ENCODE measurements around the gene MAPK8IP3.

The MAPK8IP3 gene

GRCh38 chr16:1705688-1706385 is at the start of gene MAPK8IP3:
Gene MAPK8IP3 (plus strand): TSS chr16:1706195. CDS start chr16:1706340, 145 bp downstream.
- H3K27ac ChIP-seq: peak within 1 kb of the TSS; percentile 95
- no peak for TF ChIP-seq ZFX (IDR thresholded peaks at IDR 0.05; ENCODE audit: borderline replicate concordance)
- TF ChIP-seq, protein P1, sequence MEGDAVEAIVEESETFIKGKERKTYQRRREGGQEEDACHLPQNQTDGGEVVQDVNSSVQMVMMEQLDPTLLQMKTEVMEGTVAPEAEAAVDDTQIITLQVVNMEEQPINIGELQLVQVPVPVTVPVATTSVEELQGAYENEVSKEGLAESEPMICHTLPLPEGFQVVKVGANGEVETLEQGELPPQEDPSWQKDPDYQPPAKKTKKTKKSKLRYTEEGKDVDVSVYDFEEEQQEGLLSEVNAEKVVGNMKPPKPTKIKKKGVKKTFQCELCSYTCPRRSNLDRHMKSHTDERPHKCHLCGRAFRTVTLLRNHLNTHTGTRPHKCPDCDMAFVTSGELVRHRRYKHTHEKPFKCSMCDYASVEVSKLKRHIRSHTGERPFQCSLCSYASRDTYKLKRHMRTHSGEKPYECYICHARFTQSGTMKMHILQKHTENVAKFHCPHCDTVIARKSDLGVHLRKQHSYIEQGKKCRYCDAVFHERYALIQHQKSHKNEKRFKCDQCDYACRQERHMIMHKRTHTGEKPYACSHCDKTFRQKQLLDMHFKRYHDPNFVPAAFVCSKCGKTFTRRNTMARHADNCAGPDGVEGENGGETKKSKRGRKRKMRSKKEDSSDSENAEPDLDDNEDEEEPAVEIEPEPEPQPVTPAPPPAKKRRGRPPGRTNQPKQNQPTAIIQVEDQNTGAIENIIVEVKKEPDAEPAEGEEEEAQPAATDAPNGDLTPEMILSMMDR (IDR thresholded peaks at IDR 0.05): peak; percentile 96

- no peak overlapping the region for H3K27ac ChIP-seq
- TF ChIP-seq ZFX (IDR thresholded peaks at IDR 0.05; ENCODE audit: borderline replicate concordance): no peak
- TF ChIP-seq, protein P1 (IDR thresholded peaks at IDR 0.05): no peak
These were observed 49.0 kb upstream of the MAPK8IP3 start for GRCh38 chr16:1656808-1657617.

DNA sequence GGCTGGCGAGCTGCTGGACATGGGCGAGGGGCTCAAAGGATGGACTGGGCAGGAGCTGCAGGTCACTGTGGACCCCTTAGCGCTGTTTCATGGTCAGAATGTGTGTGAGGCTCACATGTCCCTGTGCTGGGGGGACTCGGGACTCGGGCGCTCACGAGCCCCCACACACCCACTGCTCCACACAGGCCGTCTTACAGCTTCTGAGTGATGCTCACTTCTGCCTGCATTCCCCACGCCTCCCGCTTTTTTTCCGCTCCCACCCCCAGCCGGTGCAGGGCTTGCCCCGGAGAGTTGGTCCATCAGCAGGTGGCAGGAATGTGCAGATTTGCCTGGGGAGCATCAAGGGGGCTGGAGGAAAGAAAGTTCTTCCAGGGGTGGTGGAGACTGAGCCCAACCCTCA is 48.2 kb upstream of the MAPK8IP3 start:
- no peak overlapping the region for H3K27ac ChIP-seq
- no peak for TF ChIP-seq ZFX (IDR thresholded peaks at IDR 0.05; ENCODE audit: borderline replicate concordance)
- TF ChIP-seq, protein P1 (IDR thresholded peaks at IDR 0.05): no peak

- H3K27ac ChIP-seq: no peak overlapping the region
- TF ChIP-seq, protein P1 (IDR thresholded peaks at IDR 0.05): no peak
- TF ChIP-seq ZFX (IDR thresholded peaks at IDR 0.05; ENCODE audit: borderline replicate concordance): no peak
These were observed 47.0 kb upstream of the MAPK8IP3 start for GRCh38 chr16:1659031-1659430.

- no peak overlapping the region for H3K27ac ChIP-seq
- no peak for TF ChIP-seq ZFX (IDR thresholded peaks at IDR 0.05; ENCODE audit: borderline replicate concordance)
These were observed 44.2 kb upstream of the MAPK8IP3 start for GRCh38 chr16:1661826-1662225.

GRCh38 chr16:1662543-1662942 is 43.5 kb upstream of the MAPK8IP3 start:
- no peak for TF ChIP-seq ZFX (IDR thresholded peaks at IDR 0.05; ENCODE audit: borderline replicate concordance)
- TF ChIP-seq, protein P1 (IDR thresholded peaks at IDR 0.05): no peak
- H3K27ac ChIP-seq: no peak overlapping the region

DNA sequence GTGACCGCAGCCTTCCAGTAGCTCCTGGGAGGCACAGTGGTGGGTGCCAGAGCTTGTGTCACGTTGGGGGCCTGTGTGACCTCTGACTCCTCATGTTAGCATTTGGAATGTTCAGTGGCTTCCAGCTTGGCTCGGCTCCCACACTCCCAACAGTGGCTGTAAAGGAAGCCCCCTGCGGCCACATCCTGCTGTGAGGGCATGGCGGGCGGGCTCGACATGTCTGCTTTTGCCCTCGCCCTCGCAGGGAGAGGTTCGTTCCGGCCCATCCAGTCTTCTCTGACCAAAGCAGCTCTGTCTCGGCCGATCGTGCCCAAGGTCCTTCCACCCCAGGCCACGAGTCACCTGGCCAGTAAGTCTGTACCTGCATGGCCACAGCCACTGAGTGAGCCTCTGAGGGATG is 40.2 kb upstream of the MAPK8IP3 start:
- H3K27ac ChIP-seq: no peak overlapping the region
- TF ChIP-seq, protein P1 (IDR thresholded peaks at IDR 0.05): no peak
- TF ChIP-seq ZFX (IDR thresholded peaks at IDR 0.05; ENCODE audit: borderline replicate concordance): no peak

Measured in 22Rv1 (cell line).